ENCODE data around the gene VRK3. TPM values are rescaled to one million over a fixed set of nuclear protein-coding genes. Genes with fewer than 3 reads are reported as not detected.
A peak's percentile ranks its signal among the peaks of the same experiment; 100 is the strongest.

Gene VRK3
- total and polyA plus RNA-seq, 2 of the 4 experiments (the other 2 are of a cell fraction) = 28.7 to 35.8 TPM

GRCh38 chr19:50047671-50048070 lies 22.5 kb upstream of the VRK3 start:
- Histone ChIP-seq H4K91ac (ENCODE audit: insufficient read depth, low read depth, low read length) (no peak overlapping the region), H3K4me2 (ENCODE audit: low read depth, low read length) (no peak overlapping the region), H3K27ac (ENCODE audit: insufficient read depth, low read length) (no peak overlapping the region), H3K4ac (ENCODE audit: low read depth, low read length) (no peak overlapping the region), H4K5ac (ENCODE audit: low read depth, low read length) (no peak overlapping the region), H4K20me1 (ENCODE audit: insufficient read depth, low read length) (no peaks in the 10 kb centered on the region), H2BK5ac (ENCODE audit: low read depth, low read length, poor library complexity, severe bottlenecking) (no peak overlapping the region), H3K4me3 (ENCODE audit: insufficient read depth, low read depth, low read length) (no peak overlapping the region), H3K9ac (ENCODE audit: low read depth, low read length) (no peak overlapping the region), H2AK5ac (ENCODE audit: low read depth, low read length) (no peak overlapping the region), H2AFZ (replicated peaks; ENCODE audit: low read length, poor library complexity) (no peak overlapping the region), H3K18ac (ENCODE audit: low read depth, low read length) (no peak overlapping the region), H2AK9ac (replicated peaks; ENCODE audit: low read depth, low read length, poor library complexity) (no peak overlapping the region), H3K23ac (ENCODE audit: low read depth, low read length) (no peak overlapping the region), H3K36me3 (ENCODE audit: control insufficient read depth, insufficient read depth, low read length) (peaks cover 42% of the 10 kb centered on the region), H3K4me1 (ENCODE audit: control insufficient read depth, insufficient read depth, low read length) (no peaks in the 10 kb centered on the region), H3K14ac (replicated peaks; ENCODE audit: low read depth, low read length) (no peak overlapping the region), H4K8ac (ENCODE audit: low read depth in 2 of 2, low read length in 2 of 2) (no peak overlapping the region), H2BK20ac (ENCODE audit: low read depth, low read length) (no peak overlapping the region), H3K9me1 (ENCODE audit: insufficient read depth, low read length) (no peaks in the 10 kb centered on the region), H2BK120ac (ENCODE audit: low read depth, low read length) (no peak overlapping the region), H3K56ac (ENCODE audit: extremely low read depth, insufficient read depth, low read length) (no peak overlapping the region), H3K79me1 (ENCODE audit: low read depth in 1 of 2, low read length in 2 of 2) (no peaks in the 10 kb centered on the region; a peak in 1 of 4 replicates), H3K27me3 (ENCODE audit: control insufficient read depth, insufficient read depth, low read length) (no peaks in the 10 kb centered on the region), H3K9me3 (ENCODE audit: control insufficient read depth, insufficient read depth, low read length) (peaks cover 48% of the 10 kb centered on the region), H2BK15ac (ENCODE audit: low read depth, low read length) (no peak overlapping the region)
- in situ Hi-C loops (cut with MboI; ENCODE audit: low sequenced_read_pairs) = no loop called here
- intact Hi-C loops (cut with micrococcal nuclease) = no loop called here
- no CpG with 5 or more reads among the region's 4 CpGs for whole genome bisulfite sequencing, 2 experiments (ENCODE audit: extremely low coverage in 2 of 2, insufficient read length in 1 of 2)
- dilution Hi-C loops (cut with HindIII; ENCODE audit: low sequenced_read_pairs, unreplicated experiment) = no loop called here
- TF ChIP-seq MXI1 (IDR thresholded peaks at IDR 0.05; ENCODE audit: borderline replicate concordance, low read depth, low read length) (no peak), CEBPB (IDR thresholded peaks at IDR 0.05; ENCODE audit: low read depth, low read length) (0 out of 2 replicates have a peak, but pooled peaks have one; percentile 5), POLR2A (IDR thresholded peaks at IDR 0.05; ENCODE audit: low read depth, low read length) (no peak), FOS (IDR thresholded peaks at IDR 0.05; ENCODE audit: low read depth, low read length) (no peak), RAD21 (IDR thresholded peaks at IDR 0.05; ENCODE audit: low read length) (no peak), BHLHE40 (IDR thresholded peaks at IDR 0.05; ENCODE audit: low read depth, low read length) (no peak), SMC3 (IDR thresholded peaks at IDR 0.05; ENCODE audit: low read depth, low read length) (no peak)
- POLR2A ChIA-PET (ENCODE audit: unreplicated experiment) = no interaction called here
- ATAC-seq (ENCODE audit: low read depth) = no peak
- DNase-seq = peak; percentile 31
- BruUV-seq (replicated peaks) = no TSS peak
- CTCF ChIA-PET = no interaction called here

Measured in IMR-90 (cell line).